T-helper 9 cell (primary cell): ENCODE measurements around the gene PPP1R1B.

Source experiments
- DNase-seq: peaks from one replicate; pipeline ENCODE4 v3.0.0-alpha.2; 2020

Gene PPP1R1B

GRCh38 chr17:39617446-39618245 is 9.1 kb upstream of the PPP1R1B start:
- peak; percentile 41 for DNase-seq

GRCh38 chr17:39618246-39618913 is 8.4 kb upstream of the PPP1R1B start:
- DNase-seq: no peak

GRCh38 chr17:39618956-39619785 is 7.6 kb upstream of the PPP1R1B start:
- no peak for DNase-seq

- DNase-seq: no peak
Observed at GRCh38 chr17:39619786-39620101, 7.0 kb upstream of the PPP1R1B start.

GRCh38 chr17:39621523-39622379 is 5.0 kb upstream of the PPP1R1B start:
- DNase-seq: peak; percentile 87

GRCh38 chr17:39622380-39623006 is 4.3 kb upstream of the PPP1R1B start:
- DNase-seq: no peak

GRCh38 chr17:39623356-39623950 is 3.3 kb upstream of the PPP1R1B start:
- peak; percentile 86 for DNase-seq

GRCh38 chr17:39624313-39624712 is 2.4 kb upstream of the PPP1R1B start:
- no peak for DNase-seq

GRCh38 chr17:39625198-39625785 is 1.5 kb upstream of the PPP1R1B start:
- no peak for DNase-seq

GRCh38 chr17:39627047-39627711 is 427 bp downstream of the PPP1R1B start:
- DNase-seq: no peak

GRCh38 chr17:39627712-39628516 is 1.2 kb downstream of the PPP1R1B start:
- DNase-seq: no peak

GRCh38 chr17:39628655-39629493 is 2.1 kb downstream of the PPP1R1B start:
- DNase-seq: no peak

- no peak for DNase-seq
Observed at GRCh38 chr17:39629494-39629880, 2.7 kb downstream of the PPP1R1B start.

- no peak for DNase-seq
Observed at GRCh38 chr17:39629898-39630297, 3.1 kb downstream of the PPP1R1B start.

- no peak for DNase-seq
Observed at GRCh38 chr17:39631403-39631802, 4.7 kb downstream of the PPP1R1B start.

GRCh38 chr17:39632153-39632941 is 5.6 kb downstream of the PPP1R1B start:
- DNase-seq: no peak

- no peak for DNase-seq
Observed at GRCh38 chr17:39633570-39634183, 6.9 kb downstream of the PPP1R1B start.
